Ascending aorta (tissue), 2 donors: ENCODE results near the gene MAN1C1. TPM values are rescaled to one million over a fixed set of nuclear protein-coding genes. Genes with fewer than 3 reads are reported as not detected.

Experiments used
- DNase-seq, 2 donors: peaks; one replicate each; pipeline ENCODE4 v3.0.0-alpha.2; 2019; ENCODE audit warnings: low spot score in 2 of 2
- H3K27ac ChIP-seq, 2 donors: fragments of 200-600 bp; sonication (generic); one replicate each; pipeline ENCODE4 v1.5.1; 2016 to 2017; ENCODE audit warnings: mild to moderate bottlenecking in 1 of 2
- H3K27me3 ChIP-seq: fragments of 200-600 bp; sonication (generic); one replicate; pipeline ENCODE4 v1.5.1; 2017
- H3K36me3 ChIP-seq, 2 donors: fragments of 200-600 bp; sonication (generic); one replicate each; pipeline ENCODE4 v1.5.1; 2016
- H3K4me1 ChIP-seq, 2 donors: fragments of 200-600 bp; sonication (generic); one replicate each; pipeline ENCODE4 v1.5.1; 2016 to 2017; ENCODE audit warnings: mild to moderate bottlenecking in 1 of 2
- H3K4me3 ChIP-seq, 2 donors: fragments of 200-600 bp; sonication (generic); one replicate each; pipeline ENCODE4 v1.5.1; 2016 to 2017; ENCODE audit warnings: mild to moderate bottlenecking in 1 of 2
- H3K9me3 ChIP-seq, 2 donors: fragments of 200-600 bp; sonication (generic); one replicate each; pipeline ENCODE4 v1.5.1; 2016
- intact Hi-C: fragments of 100-400 bp; cut with DNase I; formaldehyde crosslinking; loops from one replicate; pipeline ENCODE4 v1.15.1; 2023
- total RNA-seq: library from RNA; depleted of rRNA; stranded (reverse); fragments of >200 nt; gene quantifications from one replicate; pipeline ENCODE4 v1.1.0, GENCODE V29; 2016
- TF ChIP-seq, protein P1 (sequence below), 3 experiments: fragments of 200-600 bp in 2 of 3; fragments of 450-650 bp in 1 of 3; sonication (generic) in 2 of 3; IDR thresholded peaks; one replicate each; pipeline ENCODE4 v1.5.1; 2016 to 2019; ENCODE audit warnings: antibody characterized with exemption in 3 of 3, mild to moderate bottlenecking in 1 of 3, moderate library complexity in 1 of 3

MAN1C1 gene
- total RNA-seq, 1 donor from 2014 or later, result 14.3 TPM

GRCh38 chr1:25622531-25622930 lies 5.9 kb downstream of the MAN1C1 start:
- TF ChIP-seq, protein P1, sequence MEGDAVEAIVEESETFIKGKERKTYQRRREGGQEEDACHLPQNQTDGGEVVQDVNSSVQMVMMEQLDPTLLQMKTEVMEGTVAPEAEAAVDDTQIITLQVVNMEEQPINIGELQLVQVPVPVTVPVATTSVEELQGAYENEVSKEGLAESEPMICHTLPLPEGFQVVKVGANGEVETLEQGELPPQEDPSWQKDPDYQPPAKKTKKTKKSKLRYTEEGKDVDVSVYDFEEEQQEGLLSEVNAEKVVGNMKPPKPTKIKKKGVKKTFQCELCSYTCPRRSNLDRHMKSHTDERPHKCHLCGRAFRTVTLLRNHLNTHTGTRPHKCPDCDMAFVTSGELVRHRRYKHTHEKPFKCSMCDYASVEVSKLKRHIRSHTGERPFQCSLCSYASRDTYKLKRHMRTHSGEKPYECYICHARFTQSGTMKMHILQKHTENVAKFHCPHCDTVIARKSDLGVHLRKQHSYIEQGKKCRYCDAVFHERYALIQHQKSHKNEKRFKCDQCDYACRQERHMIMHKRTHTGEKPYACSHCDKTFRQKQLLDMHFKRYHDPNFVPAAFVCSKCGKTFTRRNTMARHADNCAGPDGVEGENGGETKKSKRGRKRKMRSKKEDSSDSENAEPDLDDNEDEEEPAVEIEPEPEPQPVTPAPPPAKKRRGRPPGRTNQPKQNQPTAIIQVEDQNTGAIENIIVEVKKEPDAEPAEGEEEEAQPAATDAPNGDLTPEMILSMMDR (IDR thresholded peaks at IDR 0.05), result no peak
- H3K4me3 ChIP-seq, result no peak overlapping the region
- H3K27me3 ChIP-seq, result no peaks in the 10 kb centered on the region
- no peak overlapping the region for H3K27ac ChIP-seq
- intact Hi-C loops, result no loop called here
- no peak for DNase-seq
- H3K36me3 ChIP-seq, result no peaks in the 10 kb centered on the region
- H3K9me3 ChIP-seq, result no peaks in the 10 kb centered on the region
- H3K4me1 ChIP-seq, result peaks cover 8 to 15% of the 10 kb centered on the region in 2 donors

GRCh38 chr1:25623007-25623406 lies 6.4 kb downstream of the MAN1C1 start:
- Histone ChIP-seq H3K36me3 (no peaks in the 10 kb centered on the region), H3K9me3 (no peaks in the 10 kb centered on the region), H3K27me3 (no peaks in the 10 kb centered on the region), H3K4me3 (no peak overlapping the region), H3K4me1 (peaks cover 6 to 11% of the 10 kb centered on the region in 2 donors), H3K27ac (no peak overlapping the region)
- no peak for DNase-seq
- TF ChIP-seq, protein P1 (IDR thresholded peaks at IDR 0.05), result no peak
- intact Hi-C loops, result no loop called here

DNA sequence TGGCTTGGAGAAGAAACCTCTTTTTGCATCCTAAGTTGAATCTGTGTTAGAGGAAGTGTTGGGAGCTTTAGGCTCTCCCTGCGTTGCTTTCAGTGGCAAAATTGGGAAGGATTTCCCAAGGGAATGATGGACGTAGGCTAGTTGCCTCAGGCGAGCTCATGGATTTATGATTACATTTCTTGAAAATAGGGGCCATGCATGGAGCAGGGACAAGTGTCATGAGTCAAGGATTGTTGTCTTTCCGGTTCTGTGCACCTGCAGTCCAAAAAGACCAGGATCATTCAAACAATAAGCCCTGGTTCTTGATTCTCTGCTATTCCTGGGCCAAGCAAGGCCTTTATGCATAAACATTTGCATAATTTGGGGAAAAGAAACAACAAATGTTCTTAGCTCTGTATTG lies 7.1 kb downstream of the MAN1C1 start:
- intact Hi-C loops, result no loop called here
- TF ChIP-seq, protein P1 (IDR thresholded peaks at IDR 0.05), result no peak
- H3K9me3 ChIP-seq, result no peaks in the 10 kb centered on the region
- no peaks in the 10 kb centered on the region for H3K27me3 ChIP-seq
- H3K27ac ChIP-seq, result no peak overlapping the region
- DNase-seq, result no peak
- no peak overlapping the region for H3K4me3 ChIP-seq
- H3K4me1 ChIP-seq, result peaks cover 0 to 4% of the 10 kb centered on the region in 2 donors
- H3K36me3 ChIP-seq, result no peaks in the 10 kb centered on the region

DNA sequence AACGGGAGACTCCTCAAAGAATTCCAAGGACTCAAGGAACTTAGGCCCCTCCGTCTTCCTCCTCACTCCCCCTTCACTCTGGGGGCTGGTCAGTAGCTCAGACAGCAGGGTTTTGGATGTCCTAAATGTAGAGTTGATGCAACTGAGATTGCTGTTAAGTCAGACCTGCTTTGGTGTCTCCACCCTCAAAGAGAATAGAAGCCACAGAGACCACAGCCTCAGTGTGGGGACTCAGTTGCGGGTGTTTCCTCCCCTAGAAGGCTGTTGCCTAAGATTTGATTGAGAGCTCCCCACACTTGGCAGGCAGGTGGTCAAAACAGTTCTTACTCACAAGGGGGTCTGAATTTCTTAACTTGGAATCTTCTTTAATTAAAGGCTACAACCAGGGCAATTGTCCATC lies 7.6 kb downstream of the MAN1C1 start:
- Histone ChIP-seq H3K27ac (no peak overlapping the region), H3K4me1 (no peaks in the 10 kb centered on the region), H3K27me3 (no peaks in the 10 kb centered on the region), H3K4me3 (no peak overlapping the region), H3K36me3 (no peaks in the 10 kb centered on the region), H3K9me3 (no peaks in the 10 kb centered on the region)
- intact Hi-C loops, result no loop called here
- DNase-seq, result no peak
- TF ChIP-seq, protein P1 (IDR thresholded peaks at IDR 0.05), result no peak

DNA sequence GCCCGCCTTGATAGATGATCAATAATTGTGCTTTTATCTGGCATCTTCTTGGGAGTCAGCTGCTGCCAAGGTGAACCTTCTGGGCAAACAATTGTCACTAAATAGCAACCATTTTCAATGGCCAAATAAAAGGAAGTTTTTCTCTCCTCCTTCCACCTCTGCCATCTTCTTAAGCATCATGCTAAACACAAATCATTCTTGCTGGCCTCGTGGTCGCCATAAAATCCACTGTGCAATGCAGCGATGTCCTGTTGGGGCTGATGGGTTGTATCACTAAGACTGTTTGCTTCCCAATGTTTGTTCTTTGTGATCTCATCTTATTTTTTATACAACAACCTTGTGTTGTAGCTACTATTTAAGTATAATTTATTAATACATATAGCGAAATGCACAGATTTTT lies 8.0 kb downstream of the MAN1C1 start:
- H3K9me3 ChIP-seq, result no peaks in the 10 kb centered on the region
- H3K27me3 ChIP-seq, result no peaks in the 10 kb centered on the region
- no peaks in the 10 kb centered on the region for H3K36me3 ChIP-seq
- TF ChIP-seq, protein P1 (IDR thresholded peaks at IDR 0.05), result no peak
- no peak overlapping the region for H3K27ac ChIP-seq
- DNase-seq, result no peak
- intact Hi-C loops, result no loop called here
- H3K4me1 ChIP-seq, result no peaks in the 10 kb centered on the region
- H3K4me3 ChIP-seq, result no peak overlapping the region

- intact Hi-C loops, result no loop called here
- Histone ChIP-seq H3K4me3 (no peak overlapping the region), H3K27me3 (no peaks in the 10 kb centered on the region), H3K4me1 (no peaks in the 10 kb centered on the region), H3K9me3 (no peaks in the 10 kb centered on the region), H3K27ac (no peak overlapping the region), H3K36me3 (no peaks in the 10 kb centered on the region)
- TF ChIP-seq, protein P1 (IDR thresholded peaks at IDR 0.05), result no peak
- DNase-seq, result no peak
Measured at GRCh38 chr1:25626018-25626417, 9.4 kb downstream of the MAN1C1 start.
